NCI-H69 (cell line): ENCODE data around the gene MAGEF1.

ENCODE experiments used
- DNase-seq: peaks from one replicate; lab custom pipeline; 2025; lab: John Stamatoyannopoulos, UW

The MAGEF1 gene

DNA sequence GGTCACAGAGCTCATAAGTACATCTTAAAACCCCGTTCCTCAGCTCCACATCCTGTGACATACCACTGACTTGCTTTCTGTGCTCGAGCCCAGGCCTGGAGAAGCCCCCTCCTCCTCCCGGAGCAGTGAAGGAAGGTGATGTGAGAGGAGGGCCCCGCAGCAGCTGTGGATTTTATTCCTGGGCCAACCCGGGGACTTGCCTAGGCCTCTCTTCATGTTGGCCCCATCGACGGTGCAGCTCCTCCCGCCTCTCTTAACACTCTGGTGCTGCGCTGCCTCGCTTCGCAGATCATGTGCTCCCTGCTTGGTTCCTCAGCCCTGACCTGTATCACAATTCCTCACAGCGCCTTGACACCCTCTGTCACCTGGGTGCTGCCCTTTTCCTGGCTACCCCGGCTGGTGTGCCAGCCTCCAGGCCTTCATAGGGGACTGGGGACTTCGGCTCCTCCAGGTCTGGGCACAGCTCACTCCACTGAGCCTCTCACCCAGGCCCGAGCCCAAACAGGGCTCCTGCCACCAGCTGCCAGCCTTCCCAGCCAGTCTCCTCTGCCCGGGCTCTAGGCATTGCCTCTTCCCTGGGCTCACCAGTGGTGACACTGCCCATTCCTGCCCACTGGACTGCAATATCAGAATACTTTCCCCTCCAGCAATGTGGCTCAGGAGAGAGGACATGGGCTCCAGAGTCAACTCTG lies 21.5 kb downstream of the MAGEF1 start:
- no peak for DNase-seq

DNA sequence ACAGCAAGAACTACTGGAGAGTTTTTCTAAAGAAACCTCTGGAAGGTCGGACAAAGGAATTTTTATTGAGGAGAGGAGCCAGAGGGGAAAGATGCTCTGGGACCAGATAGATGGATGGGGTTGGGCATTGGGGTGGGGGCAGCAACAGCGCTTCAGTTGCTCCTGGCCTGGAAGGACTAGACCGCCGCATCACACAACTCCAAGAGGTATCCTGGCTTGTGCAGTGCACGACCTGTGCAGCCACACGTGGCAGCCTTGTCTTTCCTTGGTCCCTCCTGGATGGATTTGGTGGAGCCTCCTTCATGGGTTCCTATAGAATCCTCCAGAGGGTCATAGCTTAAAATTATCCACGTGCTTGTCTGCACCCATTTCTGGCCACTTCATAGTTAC lies 23.0 kb downstream of the MAGEF1 start:
- no peak for DNase-seq

DNA sequence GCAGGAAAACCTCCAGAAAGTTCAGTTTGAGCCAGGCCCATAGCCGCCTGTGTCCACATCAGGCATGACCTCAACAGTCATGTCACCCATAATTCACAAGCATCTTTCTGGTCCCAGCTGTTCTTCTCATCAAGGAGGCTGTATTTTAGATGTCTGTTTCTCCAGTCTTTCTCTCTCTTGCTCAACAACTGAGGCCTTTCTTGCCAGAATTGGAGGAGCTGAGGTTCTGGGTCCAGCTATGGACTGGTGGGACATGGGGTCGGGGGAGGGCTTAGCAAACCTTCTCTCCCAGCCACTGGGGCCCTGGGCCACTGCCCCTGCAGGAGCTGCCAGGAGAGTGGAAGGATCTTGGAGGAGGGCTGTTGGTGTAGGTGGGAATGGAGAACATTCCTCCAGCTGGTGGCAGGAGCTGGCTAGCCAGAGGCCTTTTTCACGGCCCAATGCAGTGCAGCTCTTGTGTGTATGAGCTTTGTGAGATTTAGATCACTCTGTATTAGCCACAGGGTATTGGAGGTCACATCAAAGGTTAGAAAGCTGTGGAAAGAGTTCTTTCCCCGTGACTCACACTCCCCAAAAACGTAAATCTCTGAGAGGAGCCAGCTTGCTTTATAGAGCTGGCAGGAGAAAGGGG lies 23.5 kb downstream of the MAGEF1 start:
- DNase-seq, result no peak

DNA sequence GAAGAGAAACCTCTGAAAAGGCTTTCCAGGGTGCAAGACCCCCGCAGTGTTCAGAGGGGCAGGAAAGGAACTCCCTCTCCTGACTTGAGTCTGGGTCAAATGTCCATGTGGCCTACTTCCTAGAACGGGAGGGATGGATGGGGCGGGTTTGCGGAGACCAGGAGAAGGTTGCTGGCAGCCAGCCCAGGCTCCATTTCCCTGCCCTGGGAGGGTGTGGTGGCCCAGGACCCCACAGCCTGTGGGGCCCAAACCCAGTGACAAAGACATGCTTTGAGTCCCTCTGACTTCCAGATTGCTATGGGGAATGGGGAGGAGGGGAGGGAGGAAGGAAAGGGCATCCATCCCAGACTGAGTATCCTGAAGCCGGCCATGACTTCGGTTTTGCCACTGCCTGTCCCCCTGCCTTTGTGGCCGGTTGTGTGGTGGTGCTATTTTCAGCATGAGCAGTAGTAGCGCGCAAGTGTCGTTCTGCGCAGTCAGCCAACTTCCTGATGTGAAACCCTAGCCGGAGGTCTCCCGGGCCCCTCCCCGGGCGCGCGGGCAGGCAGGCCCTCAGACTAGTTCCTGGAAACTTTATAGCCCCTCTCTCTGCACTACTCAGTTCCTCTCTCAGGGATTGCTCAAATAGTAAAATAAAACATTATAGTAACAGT lies 24.4 kb downstream of the MAGEF1 start:
- DNase-seq, result no peak

DNA sequence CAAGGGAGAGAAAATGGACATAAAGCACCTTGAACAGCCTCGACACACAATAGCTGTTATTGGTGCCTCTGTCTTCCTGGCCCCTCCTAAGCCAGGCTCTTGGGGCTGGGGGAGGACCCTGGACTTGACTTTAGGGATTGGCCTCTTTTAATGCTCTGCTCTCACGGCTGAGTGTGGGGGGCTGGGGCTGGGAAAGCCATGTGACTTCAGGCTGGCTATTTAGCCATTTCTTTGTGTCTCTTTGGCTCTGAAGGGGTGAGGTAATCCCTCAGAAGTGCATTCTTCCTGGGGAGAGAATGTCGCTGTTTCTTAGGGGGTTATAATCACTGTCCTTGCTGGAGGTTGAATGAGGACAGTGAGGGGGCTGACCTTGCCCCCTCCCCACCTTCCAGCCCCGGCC lies 26.2 kb downstream of the MAGEF1 start:
- peak; percentile 31 for DNase-seq

DNA sequence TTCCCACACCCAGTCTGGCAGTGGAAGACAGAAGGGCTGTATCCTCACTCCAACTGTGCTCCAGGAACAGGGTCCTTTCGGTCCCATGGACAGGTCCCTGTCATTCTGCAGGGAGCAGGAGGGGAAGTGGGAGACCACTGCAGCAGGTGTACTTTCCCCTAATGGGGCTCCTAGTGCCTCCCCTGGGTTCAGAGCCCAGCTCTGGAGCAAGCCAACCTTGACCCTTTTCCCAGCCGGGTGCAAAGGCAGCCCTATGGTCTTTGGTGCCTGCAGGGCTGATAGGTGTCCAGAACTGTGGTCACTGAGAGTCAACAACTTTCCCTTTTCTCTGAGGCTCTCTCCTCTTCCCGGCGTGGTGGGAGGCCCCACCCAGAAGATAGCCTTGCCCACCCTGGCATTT lies 26.8 kb downstream of the MAGEF1 start:
- DNase-seq, result no peak

DNA sequence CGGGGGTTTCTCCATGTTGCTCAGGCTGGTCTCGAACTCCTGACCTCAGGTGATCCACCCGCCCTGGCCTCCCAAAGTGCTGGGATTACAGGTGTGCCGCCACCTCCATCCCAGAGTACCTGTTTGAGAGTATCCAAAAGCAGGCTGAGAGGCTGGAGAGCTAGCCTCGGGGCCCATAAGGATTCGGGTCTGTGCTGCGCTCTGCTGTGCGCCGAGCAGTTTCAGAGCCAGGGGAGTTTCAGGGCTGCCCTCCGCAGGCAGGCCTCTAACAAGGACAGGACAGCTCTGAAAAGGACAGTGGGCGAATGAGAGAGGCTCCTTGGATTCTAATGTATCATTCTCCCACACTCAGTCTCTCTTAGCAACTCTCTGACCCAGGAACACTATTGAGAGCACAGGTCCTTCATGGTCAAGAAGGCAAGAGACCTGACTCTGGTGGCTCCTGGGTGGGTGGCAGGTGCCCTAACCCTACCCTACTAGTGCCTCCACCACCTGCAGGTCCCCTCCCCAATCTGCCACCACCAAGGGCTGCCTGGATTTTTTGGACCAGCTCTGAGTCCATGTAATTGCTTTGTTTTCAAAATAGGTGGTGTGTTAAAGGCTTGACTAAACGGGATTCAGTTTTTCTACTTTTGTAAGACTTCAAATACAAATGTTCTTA lies 27.8 kb downstream of the MAGEF1 start:
- no peak for DNase-seq

GRCh38 chr3:184683234-184683633 lies 28.6 kb downstream of the MAGEF1 start:
- DNase-seq, result no peak

- DNase-seq, result no peak
Measured at GRCh38 chr3:184682671-184683070, 29.2 kb downstream of the MAGEF1 start.

- DNase-seq, result peak; percentile 67
Measured at GRCh38 chr3:184680385-184681345, 31.2 kb downstream of the MAGEF1 start.

DNA sequence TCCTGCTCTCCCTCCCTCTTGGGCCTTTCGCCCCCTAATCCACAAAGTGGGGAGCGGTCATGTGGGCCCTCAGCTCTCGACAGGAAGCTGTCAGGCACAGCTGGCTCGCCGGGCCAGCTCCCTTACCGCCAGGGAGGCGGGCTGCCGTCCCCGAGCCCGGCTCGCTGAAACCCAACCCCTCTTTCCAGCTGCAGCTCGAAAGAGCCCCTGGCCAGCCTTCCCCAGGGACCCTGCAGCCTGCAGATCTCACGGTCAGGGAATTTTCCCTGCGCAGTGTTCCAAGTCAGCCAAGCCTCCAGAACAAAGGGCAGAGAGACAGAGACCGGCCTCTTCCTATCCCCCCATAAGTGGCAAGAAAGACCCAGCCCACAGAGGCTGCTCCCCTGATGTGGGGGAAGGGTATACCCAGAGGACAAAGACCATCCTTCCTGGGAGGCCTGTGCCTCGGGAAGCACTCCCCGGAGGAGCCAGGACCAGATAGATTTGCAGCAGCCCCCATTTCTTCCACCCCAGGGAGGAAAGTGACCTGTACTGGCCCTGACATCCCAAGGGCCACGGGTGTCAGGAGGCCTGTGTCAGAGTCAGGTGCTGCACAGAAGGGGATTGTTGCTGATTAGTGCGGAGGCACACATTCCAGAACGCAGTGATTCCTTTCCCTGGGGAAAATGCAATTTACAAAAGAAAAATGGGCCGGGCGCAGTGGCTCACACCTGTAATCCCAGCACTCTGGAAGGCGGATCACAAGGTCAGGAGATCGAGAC lies 32.6 kb downstream of the MAGEF1 start:
- peak; percentile 53 for DNase-seq

- DNase-seq, result no peak
Measured at GRCh38 chr3:184678317-184679055, 33.4 kb downstream of the MAGEF1 start.

DNA sequence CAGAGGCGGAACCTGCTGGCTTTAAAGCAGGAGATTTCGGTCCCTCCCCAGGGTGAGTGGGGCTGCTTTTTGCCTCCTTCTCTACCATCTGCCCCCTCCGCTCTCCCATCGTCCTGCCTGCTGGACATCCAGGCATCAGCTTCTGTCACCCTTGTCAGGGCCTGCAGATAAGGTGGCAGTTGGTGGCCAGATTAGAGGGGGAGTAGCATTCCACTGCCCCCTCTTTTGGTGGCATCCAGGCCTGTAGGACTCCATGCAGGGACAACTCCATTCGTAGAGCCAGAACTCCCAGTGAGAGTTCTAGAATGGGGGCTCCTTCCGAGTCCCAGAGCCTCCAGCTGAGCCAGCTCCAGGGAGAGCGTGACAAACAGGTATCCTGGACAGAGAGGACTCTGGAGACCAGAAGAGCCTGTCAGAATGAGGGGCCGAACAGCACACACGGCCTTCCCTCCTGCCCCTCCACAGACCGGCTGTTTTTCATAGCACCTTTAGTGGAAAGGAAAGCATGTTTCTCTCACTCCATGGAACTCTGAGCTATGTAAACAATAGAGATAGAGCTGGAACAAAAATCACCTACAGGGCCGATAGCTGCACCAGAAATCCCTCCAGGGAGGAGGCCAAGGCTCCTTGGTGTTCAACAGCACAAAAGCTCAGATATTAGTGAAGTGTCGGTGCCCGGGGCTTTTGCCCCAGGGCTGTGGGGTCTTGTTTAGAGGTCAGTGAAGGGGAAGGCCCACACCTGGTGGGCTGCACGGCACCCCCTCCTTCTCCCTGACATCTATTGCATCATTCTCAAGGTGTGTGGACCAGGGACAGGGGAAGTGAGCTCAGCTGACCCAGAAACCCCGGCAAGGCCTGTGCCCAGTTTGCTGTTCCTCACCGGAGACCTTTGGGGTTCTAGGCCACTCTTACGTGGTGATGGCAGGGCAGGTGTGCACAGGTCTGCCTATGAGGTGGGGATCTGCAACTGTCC lies 34.2 kb downstream of the MAGEF1 start:
- DNase-seq, result no peak

DNA sequence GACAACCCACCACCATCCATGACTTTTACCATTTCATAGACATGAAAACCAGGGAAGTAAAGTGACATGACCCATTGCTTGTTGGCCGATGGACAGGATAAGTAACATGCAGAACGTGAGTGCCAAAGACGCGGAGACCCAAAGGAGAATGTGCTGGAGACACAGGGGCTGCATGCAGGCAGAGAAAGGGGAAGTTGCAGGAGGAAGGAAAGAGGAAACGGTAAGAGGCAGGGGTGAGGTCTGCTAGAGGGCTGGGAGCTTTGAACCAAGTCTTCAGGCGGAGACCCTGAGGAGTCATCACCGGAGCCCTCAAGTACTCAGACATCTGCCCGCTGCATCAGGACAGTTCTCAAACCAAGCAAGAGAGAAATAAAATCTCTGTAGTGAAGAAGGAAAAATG lies 34.9 kb downstream of the MAGEF1 start:
- no peak for DNase-seq

- DNase-seq, result no peak
Measured at GRCh38 chr3:184674626-184675025, 37.2 kb downstream of the MAGEF1 start.

GRCh38 chr3:184672977-184673870 lies 38.6 kb downstream of the MAGEF1 start:
- DNase-seq, result peak; percentile 48

DNA sequence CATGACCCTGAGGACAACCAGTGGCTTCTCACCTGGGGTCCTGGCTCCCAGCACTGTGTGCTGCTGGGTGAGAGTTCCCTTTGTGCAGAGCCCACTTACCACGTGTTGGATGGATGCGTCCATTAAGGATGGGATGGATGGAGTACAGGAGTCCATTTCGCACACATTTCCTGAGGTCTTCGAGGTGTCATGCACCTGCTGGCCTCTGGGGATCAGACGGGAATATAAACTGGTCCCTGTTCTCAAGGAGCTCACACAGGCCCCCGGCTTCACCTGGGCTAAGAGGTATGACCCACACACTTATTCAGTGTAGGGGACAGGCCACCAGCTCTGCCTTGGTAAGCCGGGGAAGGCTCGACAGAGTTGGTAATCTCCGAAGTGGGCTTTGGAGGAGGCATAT lies 39.5 kb downstream of the MAGEF1 start:
- no peak for DNase-seq

GRCh38 chr3:184670091-184670602 lies 41.7 kb downstream of the MAGEF1 start:
- no peak for DNase-seq
